GM20000 (cell line): Measurements from ENCODE around the gene TMEM223.
A peak's percentile ranks its signal among the peaks of the same experiment; 100 is the strongest.
"Not testable (repeated sequence)": the region's sequence is repeated elsewhere in the genome, so short reads cannot be mapped to it uniquely, and the experiment has no call there.

Experiments
- DNase-seq: peaks from one replicate; pipeline ENCODE4 v3.0.0; 2012; ENCODE audit warnings: low spot score
- CTCF ChIP-seq: IDR thresholded peaks from 2 replicates; pipeline ENCODE4 v1.5.1; 2012; ENCODE audit warnings: mild to moderate bottlenecking, control low read depth; ENCODE audit errors: extremely low read depth, missing control alignments

Gene TMEM223

GRCh38 chr11:62791501-62792201, at the start of gene TMEM223:
Gene TMEM223, minus strand, starts transcription at chr11:62792006. Its CDS starts 12 bp downstream, at chr11:62791994.
- peak; percentile 92 for DNase-seq
- no peak for TF ChIP-seq CTCF

GRCh38 chr11:62840721-62841360, 49.0 kb upstream of the TMEM223 start:
- not testable (repeated sequence) for DNase-seq

DNA sequence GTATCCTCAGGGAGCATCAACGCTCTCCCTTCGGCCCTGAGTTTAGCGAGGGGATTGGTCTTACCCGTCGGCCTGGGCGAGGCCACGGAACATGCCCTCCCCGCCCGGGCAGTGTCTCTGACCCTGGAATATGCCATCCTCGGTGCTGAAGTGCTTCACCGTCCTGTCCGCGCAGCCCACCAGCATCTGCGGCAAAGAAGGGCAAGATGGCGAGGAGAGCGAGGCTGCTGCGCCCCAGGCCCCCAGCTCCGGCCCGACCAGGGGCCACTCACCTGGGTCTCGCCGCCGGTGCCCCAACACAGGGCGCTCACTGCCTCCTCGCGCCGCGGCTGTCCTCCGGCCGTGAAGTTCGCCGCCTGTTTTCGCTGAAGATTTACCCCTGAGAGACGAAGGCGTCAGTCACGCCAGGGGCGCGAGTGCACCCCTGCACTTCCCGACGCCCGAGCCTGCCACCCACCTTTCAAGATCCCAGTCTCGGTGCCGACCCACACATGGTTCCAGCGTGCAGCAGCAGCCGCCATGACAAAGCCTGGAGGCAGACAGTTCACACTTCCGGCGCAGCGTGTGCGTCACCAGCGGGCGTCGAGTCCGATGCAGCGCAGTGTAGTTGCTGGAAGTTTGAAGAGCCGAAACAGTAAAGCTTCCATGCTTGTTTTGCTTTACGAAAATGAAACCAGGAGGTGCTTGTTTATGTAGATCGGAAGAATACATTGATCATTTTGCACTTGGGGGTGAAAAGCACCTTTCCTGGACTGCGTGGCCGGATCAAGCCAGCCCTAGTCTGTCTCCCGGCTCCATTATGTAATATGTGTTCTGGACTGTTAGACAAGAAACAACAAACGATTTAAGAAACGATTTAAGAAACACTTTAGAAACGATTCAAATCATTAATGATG, 47.5 kb upstream of the TMEM223 start, which contains the start of gene WDR74:
TSS of gene WDR74 (minus strand) at position 541 of the 896 bp plus-strand sequence. CDS start at position 521, 20 bp downstream.
- peak; percentile 88 for DNase-seq
- no peak for TF ChIP-seq CTCF

GRCh38 chr11:62835336-62835735, 43.5 kb upstream of the TMEM223 start:
- no peak for DNase-seq
- TF ChIP-seq CTCF, result no peak

DNA sequence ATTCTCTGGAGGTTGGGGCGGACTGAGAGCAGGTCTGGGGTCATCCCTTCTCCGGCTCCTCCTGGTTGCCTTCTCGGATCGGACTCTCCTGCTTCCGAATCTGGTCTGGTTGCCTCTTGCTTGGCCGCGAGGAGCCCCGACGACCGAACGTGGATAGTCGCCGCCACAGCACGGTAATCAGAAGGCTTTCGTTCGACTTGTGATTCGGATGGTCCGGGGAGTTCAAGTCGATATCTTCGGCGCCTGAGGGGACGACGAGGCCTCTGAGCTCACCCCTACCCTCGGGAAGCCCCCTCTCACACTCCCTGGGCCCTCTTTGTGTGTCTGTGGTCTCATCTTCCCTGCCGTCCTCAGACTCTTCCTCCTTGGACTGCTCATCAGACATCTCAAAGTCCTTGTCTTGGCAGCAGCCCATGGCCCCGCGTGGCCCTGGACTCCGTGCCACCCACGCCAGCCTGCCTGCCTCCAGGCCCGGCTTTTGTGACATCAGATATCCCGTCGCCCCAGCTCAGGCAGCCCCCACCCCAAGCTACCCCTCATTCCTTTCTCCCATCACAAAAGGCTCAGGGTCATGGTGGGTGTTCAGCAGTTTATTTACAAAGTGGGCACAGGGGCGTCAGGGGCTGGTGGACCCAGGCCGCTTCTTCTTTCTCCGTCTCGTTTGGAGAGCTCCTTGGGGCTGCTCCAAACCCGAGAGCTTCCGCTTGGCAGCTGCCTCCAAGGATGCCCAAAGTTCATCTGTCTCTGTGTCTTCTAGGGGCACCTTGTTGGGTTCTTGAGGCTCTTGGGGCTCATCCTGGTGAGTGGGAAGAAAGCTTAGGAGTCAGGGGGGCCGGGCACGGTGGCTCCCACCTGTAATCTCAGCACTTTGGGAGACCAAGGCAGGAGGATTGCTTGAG, 40.8 kb upstream of the TMEM223 start, which contains the start of gene TEX54:
TSS of gene TEX54 (minus strand) at position 506 of the 899 bp plus-strand sequence.
- no peak for TF ChIP-seq CTCF
- no peak for DNase-seq

GRCh38 chr11:62831520-62832335, 39.9 kb upstream of the TMEM223 start, which contains the start of gene STX5:
Gene STX5, minus strand, starts transcription at chr11:62832051. Its CDS starts 808 bp downstream, at chr11:62831243.
- TF ChIP-seq CTCF, result no peak
- DNase-seq, result peak; percentile 95
